GM10248 (cell line): ENCODE data around the gene CCDC102A.

Experiments
- CTCF ChIA-PET: fragments of 300-600 bp; sonication (Branson Sonifier 250); formaldehyde crosslinking; extraction: SDS; loops from one replicate; lab custom pipeline; 2021; ENCODE audit warnings: antibody characterized with exemption; lab: Yijun Ruan, JAX
- POLR2A ChIA-PET: fragments of 350-650 bp; sonication (Branson Sonifier 250); formaldehyde crosslinking; extraction: SDS; loops from one replicate; lab custom pipeline; 2020; ENCODE audit warnings: antibody characterized with exemption; lab: Yijun Ruan, JAX
- DNase-seq: peaks from one replicate; pipeline ENCODE4 v3.0.0; 2012; ENCODE audit errors: extremely low spot score
- CTCF ChIP-seq: IDR thresholded peaks from 2 replicates; pipeline ENCODE4 v1.5.1; 2012; ENCODE audit warnings: mild to moderate bottlenecking, low read depth; ENCODE audit errors: extremely low read depth, missing control alignments, control extremely low read depth

The CCDC102A gene

GRCh38 chr16:57474671-57475661 lies 61.4 kb downstream of the CCDC102A start:
- no peak for TF ChIP-seq CTCF
- DNase-seq: no peak
- ChIA-PET POLR2A (interaction anchor here (0.6 to 1.3 kb wide), 2 partner anchors 13 to 311 kb away, joined by 3 read pairs; partner anchors contain the start of gene POLR2C), CTCF (interaction anchor here (0.8 to 7.9 kb wide), 11 partner anchors 9 to 624 kb away, joined by 3 to 55 read pairs (median 5); partner anchors contain the start of genes DOK4 and POLR2C)

GRCh38 chr16:57473906-57474305 lies 62.5 kb downstream of the CCDC102A start:
- POLR2A ChIA-PET: interaction anchor here (0.6 to 2.1 kb wide), 3 partner anchors 9 to 312 kb away, joined by 3 to 6 read pairs (median 3); partner anchors contain the start of gene POLR2C
- DNase-seq: no peak
- CTCF ChIA-PET: interaction anchor here (0.9 to 7.9 kb wide), 9 partner anchors 10 to 54 kb away, joined by 3 to 55 read pairs (median 5); partner anchors contain the start of genes DOK4 and POLR2C
- no peak for TF ChIP-seq CTCF

GRCh38 chr16:57473176-57473840 lies 63.1 kb downstream of the CCDC102A start:
- TF ChIP-seq CTCF: no peak
- ChIA-PET CTCF (interaction anchor here (0.9 to 7.9 kb wide), 5 partner anchors 11 to 54 kb away, joined by 3 to 55 read pairs (median 4); partner anchors contain the start of gene POLR2C), POLR2A (interaction anchor here (2.1 kb wide), 1 partner anchor 10 kb away, joined by 6 read pairs; no protein-coding TSS in a partner anchor)
- DNase-seq: no peak

- POLR2A ChIA-PET: interaction anchor here (0.5 to 2.1 kb wide), 2 partner anchors 11 to 289 kb away, joined by 4 to 6 read pairs; no protein-coding TSS in a partner anchor
- no peak for TF ChIP-seq CTCF
- CTCF ChIA-PET: interaction anchor here (1.3 to 7.9 kb wide), 3 partner anchors 11 to 47 kb away, joined by 3 to 55 read pairs (median 6); partner anchors contain the start of gene POLR2C
- DNase-seq: no peak
These were observed 63.7 kb downstream of the CCDC102A start for GRCh38 chr16:57472665-57473060.

GRCh38 chr16:57471852-57472664 lies 64.3 kb downstream of the CCDC102A start:
- no peak for DNase-seq
- CTCF ChIA-PET: interaction anchor here (0.8 to 7.9 kb wide), 6 partner anchors 10 to 55 kb away, joined by 3 to 55 read pairs (median 4); partner anchors contain the start of genes CIAPIN1, COQ9 and POLR2C
- no peak for TF ChIP-seq CTCF
- POLR2A ChIA-PET: interaction anchor here (0.5 to 2.1 kb wide), 2 partner anchors 11 to 290 kb away, joined by 4 to 6 read pairs; no protein-coding TSS in a partner anchor
